Fibroblast of villous mesenchyme (primary cell): ENCODE data around the gene SPRR1A. TPM values are rescaled to one million over a fixed set of nuclear protein-coding genes. Genes with fewer than 3 reads are reported as not detected.

Experiments
- DNase-seq: peaks from one replicate; pipeline ENCODE4 v3.0.0-alpha.2; 2010; ENCODE audit warnings: low read depth
- H3K4me3 ChIP-seq: 2 replicates; pipeline ENCODE4 v1.5.1; 2011; ENCODE audit warnings: low read depth, mild to moderate bottlenecking, low read length
- total RNA-seq: library from RNA; depleted of rRNA; stranded (reverse); fragments of >200 nt; gene quantifications from 2 replicates; pipeline ENCODE4 v1.2.3, GENCODE V29; 2012
- TF ChIP-seq, protein P1 (sequence below): IDR thresholded peaks from 2 replicates; pipeline ENCODE4 v1.5.1; 2012; ENCODE audit warnings: low read depth, mild to moderate bottlenecking, low read length; ENCODE audit not compliant: insufficient read depth

SPRR1A gene, protein sequence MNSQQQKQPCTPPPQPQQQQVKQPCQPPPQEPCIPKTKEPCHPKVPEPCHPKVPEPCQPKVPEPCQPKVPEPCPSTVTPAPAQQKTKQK
- not detected in 2 replicates for total RNA-seq

DNA sequence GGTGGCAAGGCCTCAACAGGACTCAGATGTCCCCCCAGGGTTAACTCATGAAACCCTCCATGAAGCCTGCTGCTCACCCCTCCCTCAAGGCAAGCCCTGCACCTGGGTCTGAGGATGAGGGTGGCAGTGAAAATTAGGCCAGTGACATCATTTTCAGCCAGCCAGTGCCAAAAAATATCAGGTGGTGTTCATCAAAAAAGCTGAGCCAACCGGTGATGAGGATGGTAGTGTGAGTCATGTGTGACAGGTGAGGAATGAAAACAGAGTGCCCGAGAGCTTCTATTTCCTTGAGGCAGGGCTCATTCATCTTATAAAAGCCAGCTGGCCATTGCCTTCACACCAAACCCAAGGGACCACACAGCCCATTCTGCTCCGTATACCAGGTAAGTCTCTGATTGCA lies at the start of gene SPRR1A:
Gene SPRR1A (plus strand): TSS at position 339 of the 400 bp plus-strand sequence. CDS start 1,150 bp downstream, outside the sequence.
- TF ChIP-seq, protein P1, sequence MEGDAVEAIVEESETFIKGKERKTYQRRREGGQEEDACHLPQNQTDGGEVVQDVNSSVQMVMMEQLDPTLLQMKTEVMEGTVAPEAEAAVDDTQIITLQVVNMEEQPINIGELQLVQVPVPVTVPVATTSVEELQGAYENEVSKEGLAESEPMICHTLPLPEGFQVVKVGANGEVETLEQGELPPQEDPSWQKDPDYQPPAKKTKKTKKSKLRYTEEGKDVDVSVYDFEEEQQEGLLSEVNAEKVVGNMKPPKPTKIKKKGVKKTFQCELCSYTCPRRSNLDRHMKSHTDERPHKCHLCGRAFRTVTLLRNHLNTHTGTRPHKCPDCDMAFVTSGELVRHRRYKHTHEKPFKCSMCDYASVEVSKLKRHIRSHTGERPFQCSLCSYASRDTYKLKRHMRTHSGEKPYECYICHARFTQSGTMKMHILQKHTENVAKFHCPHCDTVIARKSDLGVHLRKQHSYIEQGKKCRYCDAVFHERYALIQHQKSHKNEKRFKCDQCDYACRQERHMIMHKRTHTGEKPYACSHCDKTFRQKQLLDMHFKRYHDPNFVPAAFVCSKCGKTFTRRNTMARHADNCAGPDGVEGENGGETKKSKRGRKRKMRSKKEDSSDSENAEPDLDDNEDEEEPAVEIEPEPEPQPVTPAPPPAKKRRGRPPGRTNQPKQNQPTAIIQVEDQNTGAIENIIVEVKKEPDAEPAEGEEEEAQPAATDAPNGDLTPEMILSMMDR: no peak
- no peak for DNase-seq

DNA sequence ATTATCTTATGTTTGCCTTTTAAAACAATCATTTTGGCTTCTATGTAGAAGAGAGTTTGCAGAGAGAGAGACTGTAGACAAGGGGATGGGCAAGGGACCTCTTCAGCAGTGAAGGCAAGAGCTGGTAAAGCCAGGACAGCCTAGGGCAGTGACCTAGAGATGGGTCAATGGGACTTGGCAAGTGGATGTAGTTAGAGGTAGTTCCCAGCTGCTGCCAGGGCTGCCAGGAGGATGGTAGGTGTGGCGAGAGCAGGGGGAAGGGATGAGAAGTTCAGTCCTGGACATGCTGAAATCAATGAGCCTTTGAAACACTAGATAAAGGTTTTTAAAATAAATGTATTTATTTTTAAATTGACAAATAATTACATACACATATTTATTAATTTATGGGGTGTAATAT lies 43.3 kb upstream of the SPRR1A start:
- H3K4me3 ChIP-seq: no peak overlapping the region
- TF ChIP-seq, protein P1: no peak
- no peak for DNase-seq

More for the DNA sequence above, at the start of gene SPRR1A:
- no peak within 1 kb of the TSS for H3K4me3 ChIP-seq

DNA sequence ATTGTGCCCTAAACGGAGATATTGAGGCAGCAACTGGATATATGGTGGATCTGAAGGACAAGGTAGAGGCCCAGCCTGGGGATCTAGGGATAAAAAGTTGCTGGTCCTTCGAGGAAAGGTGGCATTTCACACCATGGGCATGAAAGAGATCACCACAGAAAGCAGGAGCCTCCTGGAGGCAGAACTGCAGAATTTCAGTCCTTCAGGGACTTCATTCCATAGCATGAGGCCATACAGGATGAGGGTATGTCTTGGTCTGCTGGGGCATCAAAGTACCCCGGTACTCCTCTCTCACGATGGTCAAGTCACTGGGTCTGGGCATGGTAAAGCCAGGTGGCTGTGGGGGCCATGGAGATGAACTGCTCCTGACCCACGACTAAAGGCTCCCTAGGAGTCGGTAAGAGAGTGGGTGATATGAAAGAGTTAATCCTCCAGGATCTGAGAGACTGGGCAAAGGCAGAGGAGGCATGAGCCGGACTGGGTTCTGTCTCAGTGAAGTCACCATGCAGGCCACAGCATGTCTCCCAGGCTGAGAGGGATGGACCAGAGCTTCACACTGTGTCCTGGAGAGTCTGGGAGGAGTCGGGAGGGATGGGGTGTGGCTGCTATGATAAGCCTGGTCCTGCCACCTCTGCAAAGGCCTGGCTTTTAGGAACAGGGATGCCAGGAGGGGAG lies 42.7 kb upstream of the SPRR1A start:
- no peak overlapping the region for H3K4me3 ChIP-seq
- no peak for DNase-seq
- TF ChIP-seq, protein P1: no peak

DNA sequence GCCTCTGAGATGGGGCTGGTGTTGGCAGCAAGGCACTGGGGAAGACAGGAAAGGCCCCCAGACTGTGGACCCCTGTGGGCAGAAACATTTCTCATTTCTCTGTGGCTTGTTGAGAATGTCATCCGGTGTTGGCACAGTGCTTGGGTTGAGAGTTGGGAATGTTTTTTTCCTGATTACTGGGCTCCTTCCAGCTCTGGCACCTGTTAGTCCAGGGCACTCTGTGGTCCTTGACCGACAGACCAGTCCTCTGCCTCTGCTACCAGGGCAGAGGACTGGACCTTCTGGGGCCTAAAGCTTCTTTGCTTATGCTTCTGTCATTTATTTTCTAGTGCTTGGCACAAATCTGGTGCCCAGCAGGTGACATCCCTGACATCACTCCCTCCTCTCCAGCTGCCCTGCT lies 41.7 kb upstream of the SPRR1A start:
- H3K4me3 ChIP-seq: no peak overlapping the region
- TF ChIP-seq, protein P1: no peak
- no peak for DNase-seq

DNA sequence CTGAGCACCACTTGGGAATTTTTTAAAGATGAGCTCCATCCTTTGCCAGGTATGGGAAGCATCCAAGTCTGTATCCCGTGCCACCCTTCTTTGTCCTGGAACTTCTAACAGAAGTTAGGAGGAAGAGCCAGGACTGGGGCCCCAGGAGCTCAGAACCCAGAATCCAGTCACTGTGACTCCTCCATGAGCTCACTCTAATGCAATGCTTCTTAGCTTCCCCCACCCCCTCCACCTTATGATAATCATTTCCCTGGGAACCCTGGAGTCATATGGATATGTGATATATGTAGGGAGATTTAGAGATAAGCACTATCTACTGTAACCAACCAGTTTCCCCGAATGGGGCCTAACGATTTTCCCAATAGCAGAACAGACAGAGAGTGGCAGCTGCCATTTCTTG lies 37.6 kb upstream of the SPRR1A start:
- no peak overlapping the region for H3K4me3 ChIP-seq
- DNase-seq: no peak
- TF ChIP-seq, protein P1: no peak

DNA sequence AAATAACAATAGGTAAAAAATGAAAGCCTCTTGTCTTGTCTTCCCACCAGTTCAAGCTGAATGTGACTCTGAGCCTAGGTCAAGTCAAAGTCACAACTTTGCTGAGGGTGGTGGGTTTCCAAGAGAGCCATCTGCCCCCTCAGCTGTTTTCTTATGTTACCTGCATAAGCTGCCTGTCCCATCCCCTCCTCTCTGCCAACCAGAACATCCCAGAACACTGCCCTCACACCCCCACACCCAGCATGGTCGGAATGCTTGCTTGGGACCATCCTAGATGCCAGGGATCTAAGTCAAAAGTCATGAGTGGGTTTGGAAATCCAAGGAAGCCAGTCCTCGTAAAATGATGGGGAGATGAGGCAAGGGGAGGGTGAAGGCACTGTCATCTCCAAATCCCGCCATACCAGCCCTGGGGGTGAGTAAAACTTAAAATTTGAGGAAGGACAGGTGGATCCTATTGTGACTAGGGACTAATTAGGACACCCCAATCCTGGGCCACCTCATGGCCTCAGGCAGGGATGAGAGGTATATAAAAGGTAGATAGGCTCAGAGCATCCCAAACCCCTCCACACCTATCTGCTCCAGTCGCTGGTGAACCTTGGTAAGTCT lies 37.1 kb upstream of the SPRR1A start, which contains the start of gene SPRR5:
Gene SPRR5 (plus strand): TSS at position 556 of the 606 bp plus-strand sequence. CDS start 1,349 bp downstream, outside the sequence.
- no peak for DNase-seq
- no peak within 1 kb of the TSS for H3K4me3 ChIP-seq
- TF ChIP-seq, protein P1: no peak

DNA sequence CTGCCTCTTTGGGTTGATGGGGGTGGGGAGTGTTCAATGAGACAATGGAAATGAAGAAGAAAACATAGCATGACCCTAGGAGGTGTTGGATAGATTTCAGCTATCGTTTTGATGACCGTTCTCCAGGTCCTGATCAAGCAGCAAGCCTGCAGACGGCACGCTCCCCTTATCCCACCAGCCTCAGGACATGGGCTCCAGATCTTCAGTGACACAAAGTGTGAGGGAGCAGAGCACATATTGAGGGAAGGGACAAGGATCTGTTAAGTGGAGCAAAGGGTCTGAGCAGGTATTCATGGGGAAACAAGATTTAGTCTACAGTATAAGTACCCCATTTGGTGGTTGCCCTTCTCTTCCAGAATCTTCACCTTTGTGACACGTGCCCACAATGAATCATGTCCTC lies 32.2 kb upstream of the SPRR1A start:
- TF ChIP-seq, protein P1: no peak
- H3K4me3 ChIP-seq: no peak overlapping the region
- DNase-seq: no peak
